ENCODE measurements around the gene SLC7A8. TPM values are rescaled to one million over a fixed set of nuclear protein-coding genes. Genes with fewer than 3 reads are reported as not detected.

Gene SLC7A8
- total RNA-seq, 2 donors from 2014 or later, result 11.9 to 23.7 TPM

DNA sequence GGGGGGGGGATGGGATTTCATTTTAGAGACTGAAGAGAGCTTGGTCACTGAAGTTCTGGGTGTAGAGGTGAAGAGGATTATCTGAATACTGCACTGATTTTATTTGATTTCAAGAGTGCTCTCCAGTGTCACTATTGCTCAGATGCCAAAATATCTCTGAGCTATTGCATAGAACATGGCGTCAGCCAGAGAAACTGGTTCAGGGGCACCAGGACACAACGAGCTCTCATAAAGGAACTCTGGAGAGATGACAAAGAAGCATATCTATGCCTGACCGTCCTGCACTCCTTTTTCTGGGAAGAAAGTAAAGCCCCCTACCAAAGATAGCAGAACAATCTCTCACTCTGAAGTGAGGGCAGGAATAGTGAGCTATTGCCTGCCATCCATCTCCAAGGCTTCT lies 2.0 kb downstream of the SLC7A8 start:
- TF ChIP-seq, protein P1, sequence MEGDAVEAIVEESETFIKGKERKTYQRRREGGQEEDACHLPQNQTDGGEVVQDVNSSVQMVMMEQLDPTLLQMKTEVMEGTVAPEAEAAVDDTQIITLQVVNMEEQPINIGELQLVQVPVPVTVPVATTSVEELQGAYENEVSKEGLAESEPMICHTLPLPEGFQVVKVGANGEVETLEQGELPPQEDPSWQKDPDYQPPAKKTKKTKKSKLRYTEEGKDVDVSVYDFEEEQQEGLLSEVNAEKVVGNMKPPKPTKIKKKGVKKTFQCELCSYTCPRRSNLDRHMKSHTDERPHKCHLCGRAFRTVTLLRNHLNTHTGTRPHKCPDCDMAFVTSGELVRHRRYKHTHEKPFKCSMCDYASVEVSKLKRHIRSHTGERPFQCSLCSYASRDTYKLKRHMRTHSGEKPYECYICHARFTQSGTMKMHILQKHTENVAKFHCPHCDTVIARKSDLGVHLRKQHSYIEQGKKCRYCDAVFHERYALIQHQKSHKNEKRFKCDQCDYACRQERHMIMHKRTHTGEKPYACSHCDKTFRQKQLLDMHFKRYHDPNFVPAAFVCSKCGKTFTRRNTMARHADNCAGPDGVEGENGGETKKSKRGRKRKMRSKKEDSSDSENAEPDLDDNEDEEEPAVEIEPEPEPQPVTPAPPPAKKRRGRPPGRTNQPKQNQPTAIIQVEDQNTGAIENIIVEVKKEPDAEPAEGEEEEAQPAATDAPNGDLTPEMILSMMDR (IDR thresholded peaks at IDR 0.05), result no peak
- Histone ChIP-seq H3K4me1 (peaks cover 0 to 21% of the 10 kb centered on the region in 2 donors), H3K4me3 (peak overlapping the region; percentile 55 to 56), H3K27ac (peak overlapping the region in 1 of 2 donors; percentile 21), H3K27me3 (no peaks in the 10 kb centered on the region), H3K36me3 (no peaks in the 10 kb centered on the region), H3K9me3 (no peaks in the 10 kb centered on the region)
- no peak for DNase-seq (ENCODE audit: low spot score)

DNA sequence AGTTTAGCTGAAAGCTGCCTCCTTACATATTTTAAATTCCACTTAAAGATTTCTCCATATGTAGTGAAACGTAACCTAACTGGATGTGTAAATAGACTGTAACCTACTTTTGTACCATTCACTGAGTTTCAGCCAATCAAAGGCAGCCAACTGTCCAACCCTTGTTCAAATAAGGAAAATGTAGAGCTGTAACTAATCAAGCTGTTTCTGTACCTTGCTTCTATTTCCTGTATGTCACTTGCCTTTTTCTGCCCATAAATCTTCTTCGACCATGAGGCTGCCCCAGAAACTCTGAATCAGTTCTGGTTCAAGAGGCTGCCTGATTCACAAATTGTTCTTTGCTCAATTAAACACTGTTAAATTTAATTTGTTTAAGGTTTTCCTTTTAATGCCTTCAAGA lies 6.3 kb downstream of the SLC7A8 start:
- peaks cover 0 to 16% of the 10 kb centered on the region in 2 donors for H3K4me1 ChIP-seq

DNA sequence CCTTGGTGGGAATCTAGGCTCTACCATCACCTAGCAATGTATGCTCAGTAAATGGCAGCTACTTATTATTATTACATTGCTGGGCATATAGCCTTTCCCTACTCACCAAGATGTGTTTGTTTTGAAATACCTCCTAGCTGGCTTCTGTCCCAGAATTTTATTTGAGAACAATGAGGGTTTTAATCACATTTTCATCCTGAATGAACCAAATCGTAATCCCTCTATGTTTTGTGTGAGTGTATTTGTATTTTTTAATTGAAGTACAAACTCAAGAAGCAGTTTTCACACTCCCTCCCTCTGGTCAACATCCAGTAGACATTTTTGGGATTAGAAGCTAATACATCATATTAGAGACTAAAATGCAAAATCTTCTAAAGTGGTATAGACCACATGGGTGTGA lies 7.6 kb downstream of the SLC7A8 start:
- no peaks in the 10 kb centered on the region for H3K36me3 ChIP-seq
- TF ChIP-seq, protein P1 (IDR thresholded peaks at IDR 0.05), result no peak
- H3K27me3 ChIP-seq, result no peaks in the 10 kb centered on the region
- H3K4me1 ChIP-seq, result peaks cover 0 to 2% of the 10 kb centered on the region in 2 donors
- H3K9me3 ChIP-seq, result no peaks in the 10 kb centered on the region
- H3K27ac ChIP-seq, result no peak overlapping the region
- no peak for DNase-seq (ENCODE audit: low spot score)
- H3K4me3 ChIP-seq, result no peak overlapping the region

More for the DNA sequence above, 6.3 kb downstream of the SLC7A8 start:
- DNase-seq (ENCODE audit: low spot score), result no peak
- Histone ChIP-seq H3K27me3 (no peaks in the 10 kb centered on the region), H3K4me3 (no peak overlapping the region), H3K9me3 (no peaks in the 10 kb centered on the region), H3K36me3 (no peaks in the 10 kb centered on the region), H3K27ac (no peak overlapping the region)
- TF ChIP-seq, protein P1 (IDR thresholded peaks at IDR 0.05), result no peak

DNA sequence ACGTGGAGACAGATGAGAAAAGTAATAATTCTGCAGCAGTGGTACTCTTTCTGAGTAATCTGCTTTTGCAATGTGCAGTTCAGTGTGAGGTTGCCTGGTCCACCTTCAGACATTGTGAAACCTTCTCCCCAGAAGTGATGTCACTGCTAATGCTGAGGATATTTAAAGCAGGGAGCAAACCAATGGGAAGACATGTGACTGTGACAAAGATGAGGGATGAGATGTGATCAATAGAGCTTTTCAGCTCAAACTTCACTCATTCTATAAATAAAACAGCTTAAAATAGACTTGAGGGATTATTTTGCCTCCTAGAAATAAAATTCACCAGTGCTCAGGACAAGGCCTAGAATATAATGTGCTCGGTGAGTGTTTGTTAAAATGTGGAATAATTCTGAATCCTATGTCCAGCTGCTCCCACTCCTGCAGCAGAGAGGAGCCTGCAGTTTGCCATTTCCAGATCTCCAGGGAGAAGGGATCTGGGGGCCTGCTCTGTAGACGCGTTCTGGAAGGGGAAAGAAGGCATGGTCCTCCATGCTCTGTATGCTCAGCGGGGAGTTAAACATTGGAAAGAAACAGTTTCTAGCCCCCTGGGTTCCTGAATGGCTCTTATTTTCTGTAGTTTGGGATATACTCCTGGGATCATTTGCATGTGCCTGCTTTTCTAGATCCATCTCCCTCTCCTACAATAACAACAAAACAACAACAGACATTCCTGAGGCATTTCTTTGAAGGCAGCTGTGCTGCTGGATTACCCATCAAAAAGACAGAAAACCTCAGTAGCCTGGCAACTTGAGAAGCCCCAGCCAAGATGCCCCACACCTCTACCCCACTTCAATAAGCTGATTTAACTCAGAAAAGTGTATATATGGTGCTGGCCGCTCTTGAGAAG lies 8.9 kb downstream of the SLC7A8 start:
- TF ChIP-seq, protein P1 (IDR thresholded peaks at IDR 0.05), result no peak
- no peaks in the 10 kb centered on the region for H3K4me1 ChIP-seq

DNA sequence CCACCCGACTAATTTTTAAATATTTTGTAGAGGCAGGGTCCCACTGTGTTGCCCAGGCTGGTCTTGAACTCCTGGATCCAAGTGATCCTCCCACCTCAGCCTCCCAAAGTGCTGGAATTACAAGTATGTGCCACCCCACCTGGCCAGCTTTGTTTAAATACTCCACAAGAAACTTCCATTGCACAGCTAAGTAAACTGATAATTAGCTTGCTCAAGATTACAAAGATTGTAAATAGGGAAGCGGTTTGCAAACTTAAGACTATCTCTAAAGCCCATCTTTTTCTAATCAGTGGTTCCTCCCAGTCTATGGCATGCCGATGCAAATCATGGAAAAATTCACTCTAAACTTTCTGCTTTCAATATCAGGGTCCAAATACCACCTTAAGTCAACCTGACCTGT lies 9.7 kb downstream of the SLC7A8 start:
- no peak for DNase-seq (ENCODE audit: low spot score)
- Histone ChIP-seq H3K9me3 (no peaks in the 10 kb centered on the region), H3K4me1 (peaks cover 0 to under 1% of the 10 kb centered on the region in 2 donors), H3K4me3 (no peak overlapping the region), H3K27ac (no peak overlapping the region), H3K27me3 (no peaks in the 10 kb centered on the region), H3K36me3 (no peaks in the 10 kb centered on the region)
- TF ChIP-seq, protein P1 (IDR thresholded peaks at IDR 0.05), result no peak

More for the DNA sequence above, 8.9 kb downstream of the SLC7A8 start:
- Histone ChIP-seq H3K36me3 (no peaks in the 10 kb centered on the region), H3K27me3 (no peaks in the 10 kb centered on the region), H3K4me3 (no peak overlapping the region), H3K9me3 (no peaks in the 10 kb centered on the region), H3K27ac (peak overlapping the region in 1 of 2 donors; percentile 10)
- DNase-seq (ENCODE audit: low spot score), result no peak

Data from right atrium auricular region (tissue), 2 donors.